ENCODE data around the gene TIMP3.
"Not testable (repeated sequence)": the region's sequence is repeated elsewhere in the genome, so short reads cannot be mapped to it uniquely, and the experiment has no call there.

The TIMP3 gene

DNA sequence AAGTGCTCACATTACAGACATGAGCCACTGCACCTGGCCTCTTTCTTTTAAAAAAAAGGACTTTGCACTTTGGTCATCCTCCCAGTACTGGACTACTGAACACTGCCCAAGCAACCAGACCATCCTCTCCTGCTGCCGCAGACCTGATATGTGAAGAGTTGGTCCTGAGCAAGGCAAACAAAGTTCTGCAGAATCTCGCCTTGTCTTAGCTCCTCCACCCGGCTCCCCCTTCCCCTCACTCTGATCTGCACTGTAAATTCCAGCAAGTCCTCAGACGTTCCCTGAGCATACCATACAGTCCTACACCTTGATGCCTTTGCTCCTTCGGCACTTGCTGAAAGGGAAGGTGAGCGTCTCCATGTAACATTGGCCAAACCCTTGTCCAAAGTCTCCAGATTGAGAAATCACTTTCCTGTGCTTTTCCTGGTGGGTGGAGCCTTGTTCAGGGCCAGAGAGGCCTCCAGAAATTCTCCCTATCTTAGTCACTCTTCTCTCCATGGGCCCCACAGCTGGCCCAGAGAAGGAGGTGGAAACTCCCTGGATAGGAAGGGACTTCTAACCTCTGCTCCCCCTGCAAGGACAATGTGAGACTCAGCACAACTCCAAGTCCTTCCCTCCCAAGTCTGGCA lies 47.0 kb upstream of the TIMP3 start:
- Histone ChIP-seq H3K36me3 (ENCODE audit: low read depth) (no peaks in the 10 kb centered on the region), H3K27ac (ENCODE audit: poor library complexity, severe bottlenecking) (no peak overlapping the region), H3K27me3 (ENCODE audit: insufficient read depth, poor library complexity, severe bottlenecking) (no peaks in the 10 kb centered on the region), H3K4me3 (ENCODE audit: severe bottlenecking) (no peak overlapping the region), H3K4me1 (ENCODE audit: insufficient read depth, poor library complexity, severe bottlenecking) (no peaks in the 10 kb centered on the region), H3K9me3 (ENCODE audit: severe bottlenecking) (no peaks in the 10 kb centered on the region)
- peak; percentile 59; the same call in 1 of the 3 replicates for ATAC-seq (ENCODE audit: low read depth)
- DNase-seq (ENCODE audit: low spot score) = no peak
- no peak for TF ChIP-seq CTCF (IDR thresholded peaks at IDR 0.05; ENCODE audit: poor library complexity, severe bottlenecking)

- not testable (repeated sequence) for H3K27ac ChIP-seq (ENCODE audit: poor library complexity, severe bottlenecking); H3K4me1 ChIP-seq (ENCODE audit: insufficient read depth, poor library complexity, severe bottlenecking); H3K27me3 ChIP-seq (ENCODE audit: insufficient read depth, poor library complexity, severe bottlenecking); H3K36me3 ChIP-seq (ENCODE audit: low read depth); DNase-seq (ENCODE audit: low spot score); ATAC-seq (ENCODE audit: low read depth); H3K9me3 ChIP-seq (ENCODE audit: severe bottlenecking); H3K4me3 ChIP-seq (ENCODE audit: severe bottlenecking)
Measured at GRCh38 chr22:32757086-32757762, 44.3 kb upstream of the TIMP3 start.

DNA sequence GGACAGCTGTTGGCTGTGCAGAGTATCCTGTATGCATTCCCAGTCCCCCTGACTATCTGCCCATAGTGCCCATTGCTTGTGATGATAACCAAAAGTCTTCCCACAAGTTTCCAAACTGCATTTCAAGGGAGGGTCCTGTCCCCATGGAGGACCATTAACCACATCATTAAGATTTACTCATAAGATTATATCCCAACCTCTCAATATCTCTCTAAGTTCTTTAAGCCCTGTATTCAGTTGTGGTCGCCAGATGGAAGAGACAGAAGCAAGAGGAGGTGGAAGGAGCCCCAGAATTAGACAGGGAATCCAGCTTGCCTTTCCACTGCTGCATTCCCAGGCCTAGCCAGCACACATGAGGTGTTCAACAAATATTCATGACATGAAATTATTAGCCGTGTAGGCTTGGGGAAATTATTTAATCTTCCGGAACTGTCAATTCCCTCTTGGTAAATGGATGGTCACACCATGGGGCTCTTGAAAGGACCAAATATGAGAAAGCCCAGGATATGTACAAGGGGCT lies 42.6 kb upstream of the TIMP3 start:
- ATAC-seq (ENCODE audit: low read depth) = no peak
- Histone ChIP-seq H3K4me3 (ENCODE audit: severe bottlenecking) (no peak overlapping the region), H3K27ac (ENCODE audit: poor library complexity, severe bottlenecking) (no peak overlapping the region), H3K36me3 (ENCODE audit: low read depth) (no peaks in the 10 kb centered on the region), H3K9me3 (ENCODE audit: severe bottlenecking) (no peaks in the 10 kb centered on the region), H3K27me3 (ENCODE audit: insufficient read depth, poor library complexity, severe bottlenecking) (no peaks in the 10 kb centered on the region), H3K4me1 (ENCODE audit: insufficient read depth, poor library complexity, severe bottlenecking) (no peaks in the 10 kb centered on the region)
- no peak for DNase-seq (ENCODE audit: low spot score)
- TF ChIP-seq CTCF (IDR thresholded peaks at IDR 0.05; ENCODE audit: poor library complexity, severe bottlenecking) = no peak

- Histone ChIP-seq H3K9me3 (ENCODE audit: severe bottlenecking) (no peaks in the 10 kb centered on the region), H3K27ac (ENCODE audit: poor library complexity, severe bottlenecking) (no peak overlapping the region), H3K4me1 (ENCODE audit: insufficient read depth, poor library complexity, severe bottlenecking) (no peaks in the 10 kb centered on the region), H3K36me3 (ENCODE audit: low read depth) (no peaks in the 10 kb centered on the region), H3K27me3 (ENCODE audit: insufficient read depth, poor library complexity, severe bottlenecking) (no peaks in the 10 kb centered on the region), H3K4me3 (ENCODE audit: severe bottlenecking) (no peak overlapping the region)
- ATAC-seq (ENCODE audit: low read depth) (no peak), DNase-seq (ENCODE audit: low spot score) (no peak)
- no peak for TF ChIP-seq CTCF (IDR thresholded peaks at IDR 0.05; ENCODE audit: poor library complexity, severe bottlenecking)
Measured at GRCh38 chr22:32760396-32760795, 41.1 kb upstream of the TIMP3 start.

DNA sequence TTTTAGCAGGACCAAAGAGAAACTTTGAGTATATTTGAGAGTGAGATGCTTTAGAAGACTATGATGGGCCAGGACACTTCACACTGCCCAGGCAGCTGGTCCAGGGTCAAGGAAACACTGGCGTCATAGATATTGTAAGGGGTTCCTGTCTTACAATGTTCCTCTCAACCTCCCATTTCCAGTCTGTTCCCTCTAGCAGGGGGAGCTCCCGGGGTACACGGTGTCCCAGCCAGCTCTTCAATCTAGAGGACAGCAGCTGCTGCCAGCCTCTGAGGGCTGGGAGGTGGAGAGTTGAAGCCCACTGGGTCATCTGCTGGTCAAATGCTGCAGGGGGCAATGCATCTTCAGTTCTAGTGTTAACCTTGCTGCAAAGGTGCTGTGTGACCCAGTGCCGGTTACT lies 40.7 kb upstream of the TIMP3 start:
- TF ChIP-seq CTCF (IDR thresholded peaks at IDR 0.05; ENCODE audit: poor library complexity, severe bottlenecking) = no peak
- Histone ChIP-seq H3K4me1 (ENCODE audit: insufficient read depth, poor library complexity, severe bottlenecking) (no peaks in the 10 kb centered on the region), H3K27ac (ENCODE audit: poor library complexity, severe bottlenecking) (no peak overlapping the region), H3K9me3 (ENCODE audit: severe bottlenecking) (no peaks in the 10 kb centered on the region), H3K36me3 (ENCODE audit: low read depth) (no peaks in the 10 kb centered on the region), H3K27me3 (ENCODE audit: insufficient read depth, poor library complexity, severe bottlenecking) (no peaks in the 10 kb centered on the region), H3K4me3 (ENCODE audit: severe bottlenecking) (no peak overlapping the region)
- no peak for ATAC-seq (ENCODE audit: low read depth)
- no peak for DNase-seq (ENCODE audit: low spot score)

Data from RWPE2 (cell line).